IMR-90 (cell line): ENCODE data around the gene MPP7.

ENCODE experiments used
- BHLHE40 ChIP-seq: fragments of 150-350 bp; IDR thresholded peaks from 2 replicates; pipeline ENCODE4 v1.6.1; 2016; ENCODE audit warnings: mild to moderate bottlenecking, low read depth, low read length
- CEBPB ChIP-seq: IDR thresholded peaks from 2 replicates; pipeline ENCODE4 v1.6.1; 2012; ENCODE audit warnings: low read depth, low read length, improper control_type of control experiment
- CTCF ChIP-seq: conservative IDR thresholded peaks from 2 replicates; pipeline ENCODE4 v1.5.1; 2012; ENCODE audit warnings: mild to moderate bottlenecking, low read depth, low read length, improper control_type of control experiment
- ELK1 ChIP-seq: fragments of 150-350 bp; IDR thresholded peaks from 2 replicates; pipeline ENCODE4 v1.6.1; 2016; ENCODE audit warnings: low read depth, mild to moderate bottlenecking, low read length, moderate library complexity, borderline replicate concordance
- POLR2A ChIP-seq: IDR thresholded peaks from 2 replicates; pipeline ENCODE4 v1.6.1; 2012; ENCODE audit warnings: mild to moderate bottlenecking, low read depth, low read length
- RCOR1 ChIP-seq: IDR thresholded peaks from 2 replicates; pipeline ENCODE4 v1.6.1; 2012; ENCODE audit warnings: mild to moderate bottlenecking, low read length, improper control_type of control experiment; ENCODE audit not compliant: insufficient replicate concordance
- USF2 ChIP-seq: fragments of 150-350 bp; IDR thresholded peaks from 2 replicates; pipeline ENCODE4 v1.6.1; 2017; ENCODE audit warnings: mild to moderate bottlenecking, antibody characterized with exemption, low read length, low read depth

GRCh38 chr10:28316696-28317095, 13.8 kb upstream of the MPP7 start:
- TF ChIP-seq CTCF (no peak), USF2 (no peak), POLR2A (no peak), RCOR1 (no peak), ELK1 (no peak), BHLHE40 (no peak), CEBPB (no peak)
